Subcutaneous adipose tissue (tissue), 4 donors: Measurements from ENCODE around the gene ZRANB2. TPM values are rescaled to one million over a fixed set of nuclear protein-coding genes. Genes with fewer than 3 reads are reported as not detected.

ENCODE experiments used
- CTCF ChIP-seq: fragments of 450-650 bp; IDR thresholded peaks from one replicate; pipeline ENCODE4 v1.5.1; 2016; ENCODE audit warnings: low read depth, mild to moderate bottlenecking, control low read depth, antibody characterized with exemption, moderate library complexity
- small RNA-seq: library from RNA; depleted of rRNA; stranded (forward); fragments of <200 nt; gene quantifications from one replicate; pipeline ENCODE3, GENCODE V24; 2016
- total RNA-seq, 4 donors: library from RNA; depleted of rRNA; stranded (reverse); fragments of >200 nt; gene quantifications; one replicate each; pipeline ENCODE4 v1.1.0, GENCODE V29; 2016

Gene ZRANB2
- total RNA-seq, 4 donors from 2014 or later = 62.5 to 97.7 (median 72.5) TPM

- no peak for TF ChIP-seq CTCF
Measured at GRCh38 chr1:71014178-71014579, 66.7 kb downstream of the ZRANB2 start.

Small RNA genes within 50 kb of the gene (small RNA-seq; reads per million reads assigned to genes)
- 357 reads per million, percentile 98 among the genes with 10 or more reads in this experiment for gene MIR186

Other genes with a start within 250 kb of the ZRANB2 start
- gene PTGER3, start 33.2 kb downstream of the ZRANB2 start, total RNA-seq = 100 to 1,000 TPM; 113 to 256 (median 168) TPM